Activated CD4-positive, alpha-beta T cell treated with anti-CD3 and anti-CD28 coated beads, Interleukin-10, Interleukin-2, amounts not matched to agents 100 ng/mL and 50 ng/mL, durations not matched to agents 16 hours and 8 hours (primary cell): Measurements from ENCODE around the gene CYFIP1.

Source experiments
- DNase-seq: peaks from one replicate; pipeline ENCODE4 v3.0.0-alpha.2; 2020

CYFIP1 gene

DNA sequence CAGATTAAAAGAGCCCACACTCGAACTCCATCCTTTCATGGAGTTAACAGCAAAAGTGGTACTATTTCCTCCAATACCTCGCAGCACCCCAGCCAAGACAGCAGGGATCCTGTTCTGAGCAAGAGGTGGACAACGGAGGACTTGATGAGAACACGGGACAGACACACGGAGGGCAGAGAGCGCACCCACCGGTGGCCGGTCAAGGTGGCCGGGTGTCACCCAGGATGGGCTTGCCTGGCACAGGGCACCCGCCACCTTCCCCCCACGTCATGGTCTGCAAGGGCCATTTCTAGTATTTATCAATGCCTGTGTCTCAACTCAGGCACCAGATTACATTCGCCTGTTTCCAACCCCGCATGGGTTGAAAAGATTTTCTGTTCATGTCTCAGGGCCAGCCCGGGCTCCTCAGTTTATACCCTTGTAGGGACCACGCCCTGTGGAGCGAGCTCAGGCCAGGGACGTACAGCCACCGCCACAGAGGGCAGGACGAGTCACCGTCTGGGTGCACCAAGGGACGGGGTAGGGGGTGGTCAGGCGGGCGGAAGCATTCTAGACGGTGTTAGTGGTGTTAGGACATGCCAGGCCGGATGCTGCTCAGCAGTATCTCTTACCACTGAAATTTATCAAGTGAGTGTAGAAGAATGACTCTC, 64.2 kb downstream of the CYFIP1 start:
- DNase-seq = no peak

DNA sequence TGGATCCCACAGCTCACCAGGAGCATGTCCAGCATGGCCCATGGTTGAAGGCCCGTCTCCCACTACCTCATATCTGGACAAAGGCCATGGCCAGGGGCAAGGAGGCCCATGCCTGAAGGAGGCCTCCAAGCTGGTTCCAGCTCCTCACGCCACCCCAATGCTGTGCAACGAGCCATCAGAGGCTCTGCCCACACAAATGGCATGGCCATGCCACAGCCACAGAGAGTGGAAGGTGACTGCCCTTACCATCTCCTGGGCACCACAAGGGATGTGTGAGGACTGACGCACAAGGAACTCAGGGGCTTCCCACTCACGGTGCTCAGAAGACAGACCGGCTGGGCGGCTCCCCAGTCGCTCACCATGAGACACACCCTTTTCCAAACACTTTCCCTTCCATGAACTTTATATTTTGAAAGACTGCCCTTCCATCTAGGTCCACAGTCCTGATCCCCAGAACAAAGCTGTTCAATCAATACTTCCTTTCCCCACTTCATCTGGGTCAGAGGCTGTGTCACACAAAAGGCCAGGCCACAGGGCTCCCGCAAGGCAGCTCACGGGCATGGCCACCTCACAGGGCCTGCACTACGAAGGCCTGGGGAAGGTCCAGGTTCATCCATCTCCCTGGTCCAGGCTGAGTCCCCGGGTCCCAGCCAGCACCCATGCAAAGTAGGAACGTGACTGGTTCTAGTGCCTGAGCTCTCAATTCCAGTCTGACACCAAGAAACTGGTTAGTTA, 66.4 kb downstream of the CYFIP1 start:
- no peak for DNase-seq

DNA sequence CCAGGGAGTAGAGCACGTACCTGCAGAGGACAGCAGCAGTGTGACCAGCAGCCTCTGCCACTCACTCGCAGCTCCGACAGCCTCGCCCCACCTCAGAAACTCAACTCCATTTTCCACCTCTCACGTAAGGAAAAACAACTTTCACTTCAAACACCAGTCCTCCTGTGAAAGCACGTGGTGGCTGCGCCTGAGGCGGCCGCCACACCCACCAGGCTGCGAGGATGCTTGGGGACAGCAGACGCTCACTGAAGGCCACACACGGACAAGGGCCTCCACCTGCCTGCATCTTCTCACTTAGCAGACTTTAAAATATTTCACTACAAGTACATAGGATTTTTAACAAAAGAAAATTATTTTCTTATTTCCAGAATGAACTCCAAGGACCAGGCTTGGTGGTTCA, 67.9 kb downstream of the CYFIP1 start:
- no peak for DNase-seq

DNA sequence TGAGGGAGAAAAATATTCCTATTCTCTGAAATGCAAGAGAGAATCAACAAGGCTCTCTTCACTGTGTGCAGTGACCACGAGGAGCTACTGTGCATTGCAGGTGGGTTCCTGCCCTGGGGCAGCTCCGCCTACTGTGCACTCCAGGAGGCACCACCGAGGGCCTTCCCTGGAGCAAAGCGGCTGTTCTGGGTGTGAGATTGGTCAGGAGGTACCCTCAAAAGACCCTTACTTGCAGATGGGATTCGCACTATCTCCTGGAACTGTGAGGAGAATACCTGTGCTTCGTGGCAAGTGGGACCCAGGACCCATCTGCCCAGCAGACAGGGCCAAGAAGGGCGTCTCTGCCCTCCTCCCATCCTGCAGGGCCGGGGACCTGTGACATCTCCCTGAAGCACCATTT, 68.9 kb downstream of the CYFIP1 start:
- DNase-seq = no peak

DNA sequence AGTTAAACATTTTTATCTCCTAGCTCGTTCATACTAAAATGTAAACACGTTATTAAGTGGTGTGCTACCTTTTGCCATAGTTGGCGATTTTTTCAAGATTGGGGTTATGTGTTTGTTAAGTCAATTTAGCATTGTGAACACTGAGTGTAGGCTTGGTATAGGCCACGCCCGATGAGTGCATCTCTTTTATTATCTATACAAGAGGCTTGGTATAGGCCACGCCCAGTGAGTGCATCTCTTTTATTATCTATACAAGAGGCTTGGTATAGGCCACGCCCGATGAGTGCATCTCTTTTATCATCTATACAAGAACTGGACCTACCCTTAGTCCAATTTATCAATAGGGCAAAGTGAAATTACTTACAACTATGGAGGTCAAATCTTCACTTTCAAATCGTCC, 71.3 kb downstream of the CYFIP1 start:
- no peak for DNase-seq

DNA sequence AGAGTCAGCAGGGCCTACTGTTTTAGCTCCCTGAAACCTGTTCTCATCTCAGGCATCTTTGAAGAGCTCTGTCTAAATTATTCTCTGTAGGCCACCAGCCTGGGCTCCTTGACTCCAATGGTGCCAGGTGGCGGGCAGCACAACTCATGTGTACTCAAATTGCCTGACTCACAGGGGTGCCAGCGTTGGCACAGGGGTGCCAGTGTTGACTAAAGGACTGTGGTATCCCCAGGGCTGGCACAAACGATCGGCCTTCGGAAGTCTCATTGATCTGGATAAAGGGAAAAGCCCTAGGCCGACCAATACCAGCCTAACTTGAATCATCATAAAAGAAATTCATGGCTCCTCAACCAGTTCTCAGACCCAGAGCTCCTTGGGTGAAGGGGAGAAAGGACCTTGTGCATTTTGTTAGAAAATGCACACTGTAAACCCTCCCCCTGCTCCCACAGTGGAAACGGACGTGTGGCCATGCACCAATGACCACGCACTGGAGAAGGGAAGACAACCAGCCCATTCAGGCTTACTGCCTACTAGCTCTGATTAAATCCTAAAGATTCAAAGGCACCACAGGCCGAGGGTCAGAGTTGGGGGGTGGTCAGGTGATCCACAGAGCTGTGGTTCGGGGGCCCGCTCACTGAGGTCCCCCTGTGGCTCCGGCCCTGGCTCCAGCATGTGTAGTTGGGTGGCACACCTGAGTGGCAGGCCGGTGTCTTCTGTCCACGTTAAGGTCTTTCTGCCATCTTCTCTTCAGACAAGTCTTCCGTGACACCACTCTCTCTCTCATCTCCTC, 72.8 kb downstream of the CYFIP1 start:
- DNase-seq = no peak

DNA sequence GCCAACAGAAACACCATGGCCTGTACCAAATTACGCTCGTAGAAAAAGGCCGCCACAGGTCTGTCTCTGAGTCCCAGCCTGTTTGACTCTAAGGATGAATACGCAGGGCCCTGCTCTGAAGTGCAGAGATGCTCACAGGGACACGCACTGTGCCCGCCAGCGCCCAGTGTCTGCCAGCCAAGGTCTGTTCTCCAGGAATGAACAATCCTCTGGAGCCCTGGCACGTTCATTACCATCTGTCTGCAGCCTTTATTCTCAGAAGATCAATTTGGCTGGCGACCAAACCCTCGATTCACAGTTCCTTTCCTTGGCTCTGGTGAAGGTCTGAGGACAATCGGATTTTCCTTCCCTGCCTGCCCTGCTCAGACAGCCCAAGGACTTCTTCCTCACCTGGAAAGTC, 75.4 kb downstream of the CYFIP1 start:
- DNase-seq = no peak

DNA sequence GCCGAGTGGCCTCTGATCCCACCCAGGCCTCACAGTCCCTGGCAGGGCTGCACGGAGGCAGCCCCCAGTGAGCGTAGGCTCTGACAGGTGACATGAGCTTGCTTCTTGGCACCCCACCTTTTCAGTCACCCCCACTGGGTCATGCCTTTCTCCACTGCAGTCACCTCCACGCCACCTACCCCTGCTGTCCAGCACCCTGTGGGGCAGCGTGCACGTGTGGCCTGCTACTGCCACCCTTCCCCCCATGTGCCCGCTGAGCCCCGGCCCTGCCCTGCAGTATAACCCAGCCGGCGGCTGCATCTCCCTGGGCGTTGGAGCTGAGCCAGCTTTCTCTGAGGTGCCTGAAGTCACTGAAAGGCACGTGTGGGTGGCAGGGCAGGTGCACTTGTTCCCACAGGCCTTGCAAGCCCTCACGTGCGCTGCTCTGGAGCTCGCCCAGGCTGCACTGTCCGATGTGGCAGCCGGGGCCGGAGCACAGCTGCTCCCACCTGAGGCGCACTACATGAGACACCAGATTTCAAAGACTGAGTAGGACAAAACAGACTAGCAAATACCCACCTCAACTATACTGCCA, 76.1 kb downstream of the CYFIP1 start:
- no peak for DNase-seq

DNA sequence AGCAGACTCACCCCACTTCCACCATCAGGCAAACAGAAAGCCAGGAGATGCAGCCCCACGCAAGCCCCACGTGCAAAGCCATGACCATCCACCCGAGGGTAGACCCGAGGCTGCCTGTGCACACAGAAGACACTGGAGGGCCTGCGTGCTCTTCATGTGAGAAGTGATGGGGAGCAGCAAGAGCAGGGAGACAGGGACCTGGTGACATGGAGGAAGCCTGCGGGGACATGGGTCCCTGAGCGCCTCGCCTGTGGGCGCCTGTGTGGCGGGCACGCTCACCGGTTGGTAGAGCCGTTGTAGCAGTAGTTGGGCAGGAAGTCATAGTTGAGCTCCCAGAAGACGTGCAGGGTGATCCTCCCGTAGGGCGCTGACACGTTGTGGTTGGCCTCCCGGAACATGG, 76.7 kb downstream of the CYFIP1 start:
- DNase-seq = no peak

DNA sequence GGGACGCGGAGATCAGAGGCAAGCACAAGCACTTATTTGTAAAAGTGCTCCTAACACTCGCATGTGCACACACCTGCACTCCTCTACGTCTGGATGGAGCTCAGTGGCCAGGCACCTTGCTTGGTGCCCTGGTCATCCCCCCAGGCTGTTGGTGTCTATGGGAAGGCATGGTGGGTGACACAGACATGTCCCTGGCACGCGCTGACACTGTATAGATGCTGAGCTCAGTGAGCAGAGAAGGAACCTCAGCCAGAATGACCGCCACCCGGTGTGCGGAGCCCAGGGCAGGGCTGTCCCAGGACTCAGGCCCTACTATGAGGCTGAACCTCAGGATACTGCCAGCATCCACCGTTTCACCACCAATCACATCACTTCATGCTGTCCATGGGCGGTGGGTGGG, 77.2 kb downstream of the CYFIP1 start:
- DNase-seq = no peak

DNA sequence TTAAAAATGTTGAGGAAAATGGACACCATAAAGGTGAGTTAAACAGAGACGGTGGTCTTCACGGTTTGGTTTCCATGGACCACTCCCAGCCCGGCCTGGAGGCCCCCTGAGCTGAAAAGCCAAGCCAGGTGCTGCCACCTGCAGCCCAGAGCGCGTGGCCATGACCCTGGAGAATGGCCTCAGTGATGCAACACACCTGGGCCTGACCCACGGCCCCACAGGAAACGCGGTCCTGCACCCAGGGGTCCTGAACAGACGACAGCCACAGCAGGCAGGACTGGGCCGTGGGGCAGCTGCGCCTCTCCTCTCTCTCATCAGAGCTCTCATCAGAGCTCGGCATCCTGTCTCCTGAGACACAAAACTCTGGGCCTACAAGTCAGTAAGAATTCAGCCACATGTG, 77.6 kb downstream of the CYFIP1 start:
- no peak for DNase-seq

DNA sequence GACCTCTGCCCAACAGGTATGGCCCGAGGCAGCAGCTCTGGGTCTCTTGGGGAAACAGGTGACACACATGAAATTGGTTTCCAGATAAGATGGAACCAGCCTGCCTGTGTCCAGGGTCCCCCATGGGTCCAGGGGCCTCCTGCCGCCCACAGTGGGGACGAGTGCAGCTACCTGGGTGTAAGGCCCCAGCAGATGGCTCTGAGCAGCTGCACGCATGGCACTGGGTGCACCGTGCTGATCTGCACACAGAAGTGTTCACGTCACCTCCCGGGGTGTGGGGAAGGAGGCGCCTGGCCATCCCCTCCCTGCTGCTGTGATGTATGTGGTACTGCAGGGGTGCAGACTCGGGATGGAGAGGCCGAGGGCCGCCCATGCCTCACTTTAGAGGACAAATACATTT, 78.1 kb downstream of the CYFIP1 start:
- no peak for DNase-seq

DNA sequence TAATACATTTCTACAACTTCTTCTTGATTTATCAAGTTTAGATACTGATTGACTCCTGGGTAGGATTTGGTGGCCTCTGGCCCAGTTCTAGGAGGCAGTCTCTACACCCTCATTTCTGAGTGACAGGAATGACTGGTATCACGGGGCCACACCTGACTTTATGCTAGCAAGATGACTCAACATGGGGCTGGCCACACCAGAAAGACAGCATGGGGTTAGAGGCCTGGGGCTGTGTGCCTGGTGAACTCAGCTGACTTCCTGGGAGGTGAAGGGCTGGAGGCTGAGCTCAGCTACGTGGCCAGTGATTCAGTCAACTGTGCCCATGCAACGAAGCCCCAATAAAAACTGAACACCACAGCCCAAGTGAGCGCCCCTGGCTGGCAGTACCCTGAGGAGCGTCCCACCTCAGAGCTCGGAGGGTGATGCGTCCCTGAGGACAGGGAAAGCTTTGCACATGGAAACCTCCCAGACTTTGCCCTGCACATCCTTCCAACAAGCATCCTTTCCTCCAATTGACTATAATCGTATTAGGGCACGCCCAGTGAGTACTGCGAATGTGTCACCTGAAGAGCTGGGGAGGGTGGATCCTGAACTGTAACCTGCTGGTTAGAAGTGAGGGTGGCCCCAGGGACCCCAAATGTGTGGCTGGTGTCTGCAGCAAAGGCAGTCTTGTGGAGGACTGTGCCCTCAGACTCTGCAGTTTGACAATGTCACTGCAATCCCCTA, 84.5 kb downstream of the CYFIP1 start:
- DNase-seq = peak; percentile 90

DNA sequence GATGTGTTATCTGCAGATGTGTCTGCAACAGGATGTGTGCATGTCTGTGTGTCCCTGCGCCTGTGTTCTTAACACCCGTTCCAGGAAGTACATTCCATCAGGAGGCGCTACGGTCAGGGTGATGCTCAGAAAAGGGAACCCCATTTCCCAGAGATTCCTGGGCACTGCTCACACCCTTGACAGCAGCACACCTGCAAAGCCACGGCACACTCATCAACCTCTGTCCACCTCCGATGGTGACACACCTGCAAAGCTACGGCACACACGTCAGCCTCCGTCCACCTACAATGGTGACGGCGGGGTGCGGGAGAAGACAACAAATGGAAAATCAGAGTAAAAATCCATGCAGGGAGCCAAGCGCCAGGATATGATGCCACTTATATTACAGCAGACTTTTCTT, 86.3 kb downstream of the CYFIP1 start:
- DNase-seq = no peak

DNA sequence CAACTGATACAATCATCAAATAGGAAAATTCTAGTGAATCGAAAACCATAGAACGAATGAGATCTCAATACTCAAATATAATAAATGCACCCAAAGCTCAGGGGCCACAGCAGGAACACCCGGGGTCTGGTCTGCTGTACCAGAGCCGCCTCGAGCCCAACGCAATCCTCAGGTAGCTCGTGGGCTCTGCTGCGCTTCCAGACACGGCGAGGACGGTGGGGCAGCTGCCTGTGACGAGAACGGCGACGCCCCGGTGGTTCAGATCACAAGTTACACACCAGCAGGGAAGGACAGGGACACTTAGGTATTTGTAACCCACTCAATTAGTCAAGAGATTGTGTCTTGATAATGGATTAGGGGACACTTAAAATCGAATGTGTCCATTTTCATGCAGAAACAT, 87.1 kb downstream of the CYFIP1 start:
- no peak for DNase-seq

DNA sequence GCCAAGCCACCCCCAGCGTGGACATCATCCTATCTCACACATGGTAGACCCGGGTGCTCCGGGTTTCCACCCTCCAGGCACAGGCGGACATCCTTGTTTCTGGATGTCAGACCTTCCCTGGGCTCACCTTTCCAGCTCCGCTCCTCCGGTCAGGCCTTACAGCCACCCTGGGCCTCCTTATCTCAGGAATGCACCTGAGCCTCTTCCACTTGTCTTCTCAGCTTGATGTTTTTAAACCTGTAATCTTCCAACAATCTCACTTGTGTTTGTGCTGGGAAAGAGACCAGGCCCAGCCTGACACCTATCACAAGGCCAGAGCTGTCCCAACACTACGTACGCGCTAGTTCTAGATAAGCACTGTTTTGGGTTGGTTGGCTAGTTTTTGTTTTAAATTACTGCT, 87.8 kb downstream of the CYFIP1 start:
- DNase-seq = no peak

DNA sequence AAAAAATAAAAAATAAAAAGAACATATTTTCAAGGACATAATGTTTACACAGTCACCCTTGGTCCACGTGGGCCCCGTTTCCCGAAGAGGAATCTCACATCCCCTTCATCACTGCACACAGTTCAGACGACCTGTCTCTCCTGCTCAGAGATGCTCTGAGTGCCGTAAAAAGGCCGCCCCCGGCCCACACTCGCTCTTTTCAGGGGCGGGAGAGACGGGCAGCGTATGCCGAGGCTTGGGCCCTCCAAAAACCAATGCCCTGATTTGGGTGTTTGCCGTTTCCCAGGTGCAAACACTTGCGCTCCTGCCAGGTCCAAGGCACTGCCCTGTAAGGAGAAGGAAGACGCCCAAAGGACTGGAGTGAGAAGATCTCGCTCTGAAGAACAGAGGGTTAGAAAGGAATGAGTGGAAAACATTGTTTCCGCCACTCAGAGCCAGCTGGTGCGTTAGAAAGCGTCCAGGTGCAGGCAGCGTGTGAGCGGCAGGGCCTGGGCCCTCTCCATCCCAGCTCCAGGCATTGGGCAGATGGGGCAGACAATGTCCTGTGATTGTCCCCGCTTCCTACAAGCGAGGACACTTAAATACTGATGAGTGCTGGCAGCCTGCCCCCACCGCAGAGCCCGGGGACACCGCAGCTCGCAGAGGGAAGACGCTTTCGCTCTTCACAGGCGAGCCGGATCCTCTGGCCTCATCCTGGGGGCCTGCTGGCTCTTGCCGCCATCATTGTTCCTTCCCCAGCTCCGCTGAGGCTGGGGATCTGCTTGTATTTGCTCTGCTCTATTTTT, 88.5 kb downstream of the CYFIP1 start:
- no peak for DNase-seq

DNA sequence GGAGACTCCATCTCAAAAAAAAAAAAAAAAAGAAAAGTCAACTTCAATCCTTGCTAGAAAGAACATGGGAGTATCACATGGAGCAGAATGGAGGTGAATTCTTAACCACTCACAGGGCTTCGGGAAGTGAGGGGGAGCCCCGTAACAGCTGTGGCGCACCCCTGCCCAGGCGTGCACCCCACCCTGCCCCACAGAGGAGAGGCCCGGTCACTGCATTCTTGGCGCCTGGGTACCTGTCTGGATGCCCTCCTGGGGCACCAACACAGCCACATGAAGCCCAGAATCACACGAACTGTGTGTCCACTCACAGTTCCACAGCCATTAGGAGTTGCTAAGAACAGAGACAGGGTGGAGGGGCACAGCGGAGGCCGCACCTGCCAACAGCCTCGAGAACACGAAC, 89.9 kb downstream of the CYFIP1 start:
- DNase-seq = no peak

DNA sequence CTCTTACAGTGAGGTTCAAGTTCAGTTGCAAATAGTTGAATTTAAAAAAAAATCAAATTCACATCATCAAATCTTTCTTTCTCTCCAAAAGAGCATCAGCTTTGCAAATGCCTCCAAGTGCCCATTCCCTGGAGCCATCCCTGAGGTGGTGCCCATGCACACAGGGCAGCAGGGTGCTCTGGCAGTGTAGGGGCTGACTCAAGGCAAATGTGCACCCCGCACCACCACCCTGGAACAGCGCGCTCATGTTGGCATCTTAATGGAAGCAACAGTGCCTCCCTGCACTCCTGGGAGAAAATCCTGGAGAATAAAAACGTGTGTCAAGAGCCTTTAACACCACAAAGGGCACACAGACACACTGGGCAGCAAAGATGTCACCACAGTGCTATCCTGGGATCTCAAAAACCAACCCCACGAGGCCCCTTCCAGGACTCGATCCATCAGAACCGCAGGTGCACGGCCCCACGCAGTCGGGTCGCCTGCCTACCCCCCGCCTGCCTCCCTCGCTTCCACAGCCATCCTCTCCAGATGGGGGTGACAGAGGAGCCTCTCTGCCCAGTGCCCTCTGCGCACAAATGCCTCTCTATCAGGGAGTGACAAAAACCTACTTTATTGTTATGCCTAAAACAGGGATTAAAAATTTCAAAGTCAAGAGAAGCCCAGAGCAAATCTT, 90.9 kb downstream of the CYFIP1 start:
- no peak for DNase-seq

DNA sequence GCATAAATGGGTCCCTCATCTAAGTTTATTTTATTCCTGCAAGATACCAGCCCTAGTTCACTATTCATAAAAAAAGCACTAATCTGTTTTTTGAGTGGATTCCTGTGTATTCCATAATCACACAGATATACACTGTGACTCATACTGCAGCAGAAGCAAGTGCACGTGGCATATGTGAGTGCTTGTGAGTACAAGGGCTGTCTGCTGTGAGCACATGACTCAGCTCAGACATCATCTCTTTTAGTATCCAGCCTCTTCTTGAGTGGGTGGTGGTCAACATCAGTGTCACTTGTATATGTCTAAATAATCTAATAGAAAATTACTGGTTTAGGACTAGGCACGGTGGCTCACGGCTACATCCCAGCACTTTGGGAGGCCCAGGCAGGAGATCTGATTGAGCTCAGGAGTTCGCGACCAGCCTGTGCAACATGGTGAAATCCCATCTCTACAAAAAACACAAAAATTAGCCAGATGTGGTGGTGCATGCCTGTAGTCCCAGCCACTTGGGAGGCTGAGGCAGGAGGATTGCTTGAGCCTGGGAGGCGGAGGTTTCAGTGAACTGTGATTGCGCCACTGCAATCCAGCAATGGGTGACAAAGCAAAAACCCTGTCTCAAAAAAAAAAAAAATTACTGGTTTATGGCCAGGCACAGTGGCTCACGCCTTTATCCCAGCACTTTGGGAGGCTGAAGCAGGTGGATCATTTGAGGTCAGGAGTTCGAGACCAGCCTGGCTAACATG, 91.9 kb downstream of the CYFIP1 start:
- no peak for DNase-seq
